Body of pancreas (tissue), 4 donors: Measurements from ENCODE around the gene TBC1D10B.
"Not testable (repeated sequence)": the region's sequence is repeated elsewhere in the genome, so short reads cannot be mapped to it uniquely, and the experiment has no call there.

Source experiments
- CTCF ChIP-seq, 7 experiments: fragments of 450-650 bp in 4 of 7; fragments of 200-600 bp in 3 of 7; sonication (generic) in 3 of 7; IDR thresholded peaks; one replicate each; pipeline ENCODE4 v1.5.1; 2016 to 2019; ENCODE audit warnings: antibody characterized with exemption in 7 of 7
- POLR2A ChIP-seq, 3 donors: fragments of 450-650 bp; IDR thresholded peaks; one replicate each; pipeline ENCODE4 v1.6.1; 2016; ENCODE audit warnings: antibody characterized with exemption in 3 of 3, mild to moderate bottlenecking in 2 of 3

GRCh38 chr16:30396627-30397026 is 26.3 kb upstream of the TBC1D10B start:
- not testable (repeated sequence) for TF ChIP-seq POLR2A, CTCF (IDR thresholded peaks at IDR 0.05)
